Activated CD8-positive, alpha-beta T cell treated with anti-CD3 and anti-CD28 coated beads for 36 hours (primary cell): ENCODE data around the gene C2orf76. TPM values are rescaled to one million over a fixed set of nuclear protein-coding genes. Genes with fewer than 3 reads are reported as not detected.

ENCODE experiments used
- ATAC-seq: fragments of 200-7000 bp; cut with Tn5 transposase; one replicate; pipeline ENCODE4 v1.10.0; 2021; ENCODE audit warnings: mild to moderate bottlenecking, moderate library complexity
- CTCF ChIA-PET: fragments of 350-600 bp; sonication (Branson Sonifier 250); formaldehyde crosslinking; loops from one replicate; lab custom pipeline; 2021; ENCODE audit warnings: antibody characterized with exemption; lab: Charles Lee
- POLR2A ChIA-PET: fragments of 350-600 bp; sonication (Branson Sonifier 250); formaldehyde crosslinking; loops from one replicate; lab custom pipeline; 2021; ENCODE audit warnings: antibody characterized with exemption; lab: Charles Lee
- DNase-seq: peaks from one replicate; pipeline ENCODE4 v3.0.0-alpha.2; 2020
- H3K27ac Mint-ChIP-seq: one replicate; pipeline ENCODE4 v1.8.0; 2021; ENCODE audit warnings: mild to moderate bottlenecking, mixed read lengths
- H3K27me3 Mint-ChIP-seq: one replicate; pipeline ENCODE4 v1.8.0; 2021; ENCODE audit warnings: mixed read lengths
- H3K36me3 Mint-ChIP-seq: one replicate; pipeline ENCODE4 v1.8.0; 2021; ENCODE audit warnings: low read depth, mixed read lengths
- H3K4me1 Mint-ChIP-seq: one replicate; pipeline ENCODE4 v1.8.0; 2021; ENCODE audit warnings: low read depth, mixed read lengths
- H3K4me3 Mint-ChIP-seq: one replicate; pipeline ENCODE4 v1.8.0; 2021; ENCODE audit warnings: mild to moderate bottlenecking, moderate library complexity, mixed read lengths
- H3K9me3 Mint-ChIP-seq: one replicate; pipeline ENCODE4 v1.8.0; 2021; ENCODE audit warnings: mixed read lengths
- CTCF ChIP-seq: fragments of 200-600 bp; IDR thresholded peaks from one replicate; pipeline ENCODE4 v1.8.0; 2022; ENCODE audit warnings: antibody characterized with exemption, mild to moderate bottlenecking
- intact Hi-C: fragments of 100-400 bp; cut with micrococcal nuclease; formaldehyde crosslinking; loops from one replicate; pipeline ENCODE4 v1.10.0; 2022
- total RNA-seq, 2 experiments: library from RNA; stranded (reverse); gene quantifications; one replicate each; pipeline ENCODE4 v1.2.3, GENCODE V29; 2021

The C2orf76 gene
- total RNA-seq, 2 experiments from 2014 or later = 9.6 to 11.5 TPM

- no peaks in the 10 kb centered on the region for H3K4me1 Mint-ChIP-seq
- DNase-seq = no peak
- no peaks in the 10 kb centered on the region for H3K36me3 Mint-ChIP-seq
- H3K27ac Mint-ChIP-seq = no peak overlapping the region
- H3K4me3 Mint-ChIP-seq = no peak overlapping the region
- H3K27me3 Mint-ChIP-seq = no peaks in the 10 kb centered on the region
- intact Hi-C loops = no loop called here
- ChIA-PET POLR2A (no interaction called here), CTCF (no interaction called here)
- no peaks in the 10 kb centered on the region for H3K9me3 Mint-ChIP-seq
- TF ChIP-seq CTCF = no peak
- no peak for ATAC-seq
These were observed 49.1 kb downstream of the C2orf76 start for GRCh38 chr2:119317554-119317953.

GRCh38 chr2:119316066-119316465 is 50.6 kb downstream of the C2orf76 start:
- POLR2A ChIA-PET = no interaction called here
- CTCF ChIA-PET = no interaction called here
- no peak overlapping the region for H3K4me3 Mint-ChIP-seq
- no peak for TF ChIP-seq CTCF
- H3K9me3 Mint-ChIP-seq = no peaks in the 10 kb centered on the region
- intact Hi-C loops = no loop called here
- H3K36me3 Mint-ChIP-seq = no peaks in the 10 kb centered on the region
- no peaks in the 10 kb centered on the region for H3K4me1 Mint-ChIP-seq
- ATAC-seq (no peak), DNase-seq (no peak)
- H3K27me3 Mint-ChIP-seq = no peaks in the 10 kb centered on the region
- no peak overlapping the region for H3K27ac Mint-ChIP-seq

- Mint-ChIP-seq H3K4me1 (no peaks in the 10 kb centered on the region), H3K4me3 (no peak overlapping the region), H3K36me3 (peaks cover 2% of the 10 kb centered on the region), H3K9me3 (no peaks in the 10 kb centered on the region), H3K27me3 (no peaks in the 10 kb centered on the region), H3K27ac (no peak overlapping the region)
- ATAC-seq (no peak), DNase-seq (no peak)
- TF ChIP-seq CTCF = no peak
- POLR2A ChIA-PET = no interaction called here
- CTCF ChIA-PET = no interaction called here
- intact Hi-C loops = no loop called here
These were observed 51.3 kb downstream of the C2orf76 start for GRCh38 chr2:119315241-119315925.

DNA sequence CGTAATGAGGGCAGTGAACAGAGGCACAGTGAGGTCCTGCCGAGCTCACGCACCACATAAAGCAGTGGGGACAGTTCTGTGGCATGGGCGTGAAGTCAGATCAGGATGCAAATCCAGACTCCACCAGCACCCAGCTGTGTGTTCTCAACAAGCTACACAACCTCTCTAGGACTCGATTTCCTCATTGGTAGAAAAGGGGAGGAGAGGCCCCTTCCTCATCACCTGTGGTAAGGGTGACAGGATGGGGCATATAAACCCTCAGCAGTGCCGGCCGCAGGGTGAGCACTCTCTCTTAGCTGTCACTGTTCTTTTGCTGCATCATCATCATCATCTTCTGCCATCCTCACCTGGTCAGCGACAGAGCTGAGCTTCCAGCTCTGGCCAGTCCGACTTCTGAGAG is 54.8 kb downstream of the C2orf76 start:
- no peak overlapping the region for H3K4me3 Mint-ChIP-seq
- no peaks in the 10 kb centered on the region for H3K27me3 Mint-ChIP-seq
- POLR2A ChIA-PET = no interaction called here
- no peaks in the 10 kb centered on the region for H3K9me3 Mint-ChIP-seq
- ATAC-seq (no peak), DNase-seq (no peak)
- no peak overlapping the region for H3K27ac Mint-ChIP-seq
- intact Hi-C loops = no loop called here
- H3K4me1 Mint-ChIP-seq = no peaks in the 10 kb centered on the region
- H3K36me3 Mint-ChIP-seq = peaks cover 2% of the 10 kb centered on the region
- CTCF ChIA-PET = no interaction called here
- no peak for TF ChIP-seq CTCF

- H3K27ac Mint-ChIP-seq = no peak overlapping the region
- intact Hi-C loops = no loop called here
- CTCF ChIA-PET = no interaction called here
These were observed 55.3 kb downstream of the C2orf76 start for GRCh38 chr2:119311371-119311770.

More at GRCh38 chr2:119311371-119311770, 55.3 kb downstream of the C2orf76 start:
- no peak overlapping the region for H3K4me3 Mint-ChIP-seq
- DNase-seq (no peak), ATAC-seq (no peak)
- H3K9me3 Mint-ChIP-seq = no peaks in the 10 kb centered on the region
- no peak for TF ChIP-seq CTCF
- H3K27me3 Mint-ChIP-seq = no peaks in the 10 kb centered on the region
- no peaks in the 10 kb centered on the region for H3K4me1 Mint-ChIP-seq
- POLR2A ChIA-PET = interaction anchor here (0.5 kb wide), 1 partner anchor 331 kb away, joined by 3 read pairs; no protein-coding TSS in a partner anchor
- H3K36me3 Mint-ChIP-seq = peaks cover 2% of the 10 kb centered on the region
